HEK293 (cell line): ENCODE measurements around the gene SHOC2.

Experiments used
- CTCF ChIA-PET: fragments of 350-600 bp; formaldehyde crosslinking; extraction: SDS; loops from one replicate; lab custom pipeline; 2021; ENCODE audit warnings: antibody characterized with exemption; lab: Yijun Ruan, JAX
- POLR2A ChIA-PET: fragments of 300-600 bp; formaldehyde crosslinking; extraction: SDS; loops from one replicate; lab custom pipeline; 2020; ENCODE audit warnings: antibody characterized with exemption, inconsistent platforms; lab: Yijun Ruan, JAX
- H3K27ac ChIP-seq: fragments of 200-500 bp; sonication (Bioruptor generic); 2 replicates; pipeline ENCODE4 v1.5.1; 2014; ENCODE audit warnings: low read depth, low read length, control low read depth, inconsistent platforms; ENCODE audit errors: extremely low read depth
- H3K36me3 ChIP-seq, 2 experiments: fragments of 200-500 bp in 1 of 2; sonication (Bioruptor generic) in 1 of 2; 1 replicate in 1 of 2; 2 replicates in 1 of 2; pipeline ENCODE4 v1.5.1; 2014 to 2017; ENCODE audit warnings: inconsistent platforms in 2 of 2, low read length in 2 of 2; ENCODE audit not compliant: control insufficient read depth in 2 of 2, insufficient read depth in 1 of 2
- H3K4me1 ChIP-seq: fragments of 200-500 bp; sonication (Bioruptor generic); 2 replicates; pipeline ENCODE4 v1.5.1; 2014; ENCODE audit warnings: mild to moderate bottlenecking, low read length, inconsistent platforms; ENCODE audit not compliant: control insufficient read depth, insufficient read depth
- H3K4me3 ChIP-seq: 2 replicates; pipeline ENCODE4 v1.5.1; 2011; ENCODE audit warnings: low read depth, mild to moderate bottlenecking, control low read depth, low read length, moderate library complexity
- H3K9me3 ChIP-seq: fragments of 200-500 bp; sonication (Bioruptor generic); 2 replicates; pipeline ENCODE4 v1.5.1; 2014; ENCODE audit warnings: low read depth, low read length, inconsistent platforms; ENCODE audit not compliant: control insufficient read depth, insufficient read depth
- KLF9 ChIP-seq: fragments of 450-650 bp; formaldehyde crosslinking; IDR thresholded peaks from 2 replicates; pipeline ENCODE4 v1.5.1; 2016; ENCODE audit warnings: missing biosample characterization, missing genetic modification characterization, low read depth
- ZBTB20 ChIP-seq: fragments of 450-650 bp; formaldehyde crosslinking; IDR thresholded peaks from 2 replicates; pipeline ENCODE4 v1.5.1; 2016; ENCODE audit warnings: missing biosample characterization, missing genetic modification characterization
- ZFHX2 ChIP-seq: fragments of 450-650 bp; formaldehyde crosslinking; conservative IDR thresholded peaks from 2 replicates; pipeline ENCODE4 v1.5.1; 2016; ENCODE audit warnings: missing biosample characterization, missing genetic modification characterization
- ZNF2 ChIP-seq: fragments of 450-650 bp; formaldehyde crosslinking; IDR thresholded peaks from 2 replicates; pipeline ENCODE4 v1.5.1; 2016; ENCODE audit warnings: missing biosample characterization, missing genetic modification characterization
- ZNF292 ChIP-seq: fragments of 450-650 bp; formaldehyde crosslinking; IDR thresholded peaks from 2 replicates; pipeline ENCODE4 v1.5.1; 2016; ENCODE audit warnings: low read depth, missing biosample characterization, missing genetic modification characterization, borderline replicate concordance
- ZNF549 ChIP-seq: fragments of 450-650 bp; IDR thresholded peaks from 2 replicates; pipeline ENCODE4 v1.5.1; 2018; ENCODE audit warnings: missing biosample characterization, missing genetic modification characterization, mild to moderate bottlenecking, inconsistent platforms, moderate library complexity
- ZNF561 ChIP-seq: fragments of 450-650 bp; IDR thresholded peaks from 2 replicates; pipeline ENCODE4 v1.5.1; 2018; ENCODE audit warnings: missing biosample characterization, missing genetic modification characterization, borderline replicate concordance
- ZNF626 ChIP-seq: fragments of 450-650 bp; sonication (Bioruptor Pico); formaldehyde crosslinking; IDR thresholded peaks from 2 replicates; pipeline ENCODE4 v1.5.1; 2018; ENCODE audit warnings: missing biosample characterization, missing genetic modification characterization, inconsistent platforms
- ZSCAN30 ChIP-seq: fragments of 450-650 bp; IDR thresholded peaks from 2 replicates; pipeline ENCODE4 v1.5.1; 2018; ENCODE audit warnings: missing biosample characterization, mild to moderate bottlenecking, missing genetic modification characterization, moderate library complexity
- TF ChIP-seq, protein P1 (sequence below): fragments of 450-650 bp; formaldehyde crosslinking; IDR thresholded peaks from 2 replicates; pipeline ENCODE4 v1.5.1; 2016; ENCODE audit warnings: missing biosample characterization, missing genetic modification characterization
- TF ChIP-seq, protein P2 (sequence below): fragments of 450-650 bp; formaldehyde crosslinking; conservative IDR thresholded peaks from 2 replicates; pipeline ENCODE4 v1.5.1; 2016; ENCODE audit warnings: low read depth, missing biosample characterization, missing genetic modification characterization
- TF ChIP-seq, protein P3 (sequence below): fragments of 450-650 bp; formaldehyde crosslinking; optimal IDR thresholded peaks from 2 replicates; pipeline ENCODE3; 2016; ENCODE audit warnings: missing biosample characterization, mild to moderate bottlenecking, missing genetic modification characterization
- TF ChIP-seq, protein P4 (sequence below): fragments of 450-650 bp; formaldehyde crosslinking; IDR thresholded peaks from 2 replicates; pipeline ENCODE4 v1.5.1; 2017; ENCODE audit warnings: missing biosample characterization, missing genetic modification characterization

Gene SHOC2

DNA sequence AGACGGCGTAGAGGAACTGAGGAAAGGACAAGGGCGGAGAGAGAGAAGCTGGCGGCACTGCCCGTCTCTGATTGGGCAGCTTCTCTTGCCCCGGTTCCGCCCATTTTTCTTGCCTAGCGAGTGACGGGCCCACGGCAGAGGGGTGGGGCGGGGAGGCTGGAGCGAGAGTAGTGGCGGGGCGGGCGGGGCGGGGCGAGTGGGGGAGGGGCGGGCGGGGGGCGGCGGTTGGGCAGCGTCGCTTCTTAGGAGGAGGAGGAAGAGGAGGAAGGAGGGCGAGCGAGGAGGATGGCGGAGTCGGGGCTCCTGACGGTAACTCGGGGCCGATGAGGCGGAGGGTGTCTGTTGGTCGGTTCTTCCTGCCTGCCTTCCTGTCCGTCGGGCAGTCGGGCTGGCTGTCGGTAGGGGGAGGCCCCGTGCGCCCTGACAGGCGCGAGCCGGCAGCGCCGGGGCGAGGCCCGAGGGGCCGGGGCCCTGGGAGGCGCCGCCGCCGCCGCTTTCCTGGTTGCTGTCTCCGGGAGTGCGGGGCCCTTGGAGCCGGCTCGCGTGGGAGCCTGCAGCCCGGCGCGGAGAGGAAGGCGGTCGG is at the start of gene SHOC2 (continued):
- TF ChIP-seq, protein P1, sequence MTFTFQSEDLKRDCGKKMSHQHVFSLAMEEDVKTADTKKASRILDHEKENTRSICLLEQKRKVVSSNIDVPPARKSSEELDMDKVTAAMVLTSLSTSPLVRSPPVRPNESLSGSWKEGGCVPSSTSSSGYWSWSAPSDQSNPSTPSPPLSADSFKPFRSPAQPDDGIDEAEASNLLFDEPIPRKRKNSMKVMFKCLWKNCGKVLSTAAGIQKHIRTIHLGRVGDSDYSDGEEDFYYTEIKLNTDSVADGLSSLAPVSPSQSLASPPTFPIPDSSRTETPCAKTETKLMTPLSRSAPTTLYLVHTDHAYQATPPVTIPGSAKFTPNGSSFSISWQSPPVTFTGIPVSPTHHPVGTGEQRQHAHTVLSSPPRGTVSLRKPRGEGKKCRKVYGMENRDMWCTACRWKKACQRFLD (tag by site-specific recombination) = no peak
- TF ChIP-seq ZNF626 (tag by site-specific recombination) (no peak), ZFHX2 (tag by site-specific recombination) (peak; percentile 32; the same call in 1 of the 2 replicates), KLF9 (tag by site-specific recombination) (0 out of 2 replicates have a peak, but pooled peaks have one; percentile 55), ZNF2 (tag by site-specific recombination) (no peak), ZSCAN30 (tag by site-specific recombination) (peak; percentile 88), ZNF549 (tag by site-specific recombination) (no peak), ZNF292 (tag by site-specific recombination) (no peak), ZNF561 (peak; percentile 15; the same call in 1 of the 2 replicates)
- TF ChIP-seq, protein P2, sequence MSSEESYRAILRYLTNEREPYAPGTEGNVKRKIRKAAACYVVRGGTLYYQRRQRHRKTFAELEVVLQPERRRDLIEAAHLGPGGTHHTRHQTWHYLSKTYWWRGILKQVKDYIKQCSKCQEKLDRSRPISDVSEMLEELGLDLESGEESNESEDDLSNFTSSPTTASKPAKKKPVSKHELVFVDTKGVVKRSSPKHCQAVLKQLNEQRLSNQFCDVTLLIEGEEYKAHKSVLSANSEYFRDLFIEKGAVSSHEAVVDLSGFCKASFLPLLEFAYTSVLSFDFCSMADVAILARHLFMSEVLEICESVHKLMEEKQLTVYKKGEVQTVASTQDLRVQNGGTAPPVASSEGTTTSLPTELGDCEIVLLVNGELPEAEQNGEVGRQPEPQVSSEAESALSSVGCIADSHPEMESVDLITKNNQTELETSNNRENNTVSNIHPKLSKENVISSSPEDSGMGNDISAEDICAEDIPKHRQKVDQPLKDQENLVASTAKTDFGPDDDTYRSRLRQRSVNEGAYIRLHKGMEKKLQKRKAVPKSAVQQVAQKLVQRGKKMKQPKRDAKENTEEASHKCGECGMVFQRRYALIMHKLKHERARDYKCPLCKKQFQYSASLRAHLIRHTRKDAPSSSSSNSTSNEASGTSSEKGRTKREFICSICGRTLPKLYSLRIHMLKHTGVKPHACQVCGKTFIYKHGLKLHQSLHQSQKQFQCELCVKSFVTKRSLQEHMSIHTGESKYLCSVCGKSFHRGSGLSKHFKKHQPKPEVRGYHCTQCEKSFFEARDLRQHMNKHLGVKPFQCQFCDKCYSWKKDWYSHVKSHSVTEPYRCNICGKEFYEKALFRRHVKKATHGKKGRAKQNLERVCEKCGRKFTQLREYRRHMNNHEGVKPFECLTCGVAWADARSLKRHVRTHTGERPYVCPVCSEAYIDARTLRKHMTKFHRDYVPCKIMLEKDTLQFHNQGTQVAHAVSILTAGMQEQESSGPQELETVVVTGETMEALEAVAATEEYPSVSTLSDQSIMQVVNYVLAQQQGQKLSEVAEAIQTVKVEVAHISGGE (tag by site-specific recombination) = no peak
- TF ChIP-seq, protein P3, sequence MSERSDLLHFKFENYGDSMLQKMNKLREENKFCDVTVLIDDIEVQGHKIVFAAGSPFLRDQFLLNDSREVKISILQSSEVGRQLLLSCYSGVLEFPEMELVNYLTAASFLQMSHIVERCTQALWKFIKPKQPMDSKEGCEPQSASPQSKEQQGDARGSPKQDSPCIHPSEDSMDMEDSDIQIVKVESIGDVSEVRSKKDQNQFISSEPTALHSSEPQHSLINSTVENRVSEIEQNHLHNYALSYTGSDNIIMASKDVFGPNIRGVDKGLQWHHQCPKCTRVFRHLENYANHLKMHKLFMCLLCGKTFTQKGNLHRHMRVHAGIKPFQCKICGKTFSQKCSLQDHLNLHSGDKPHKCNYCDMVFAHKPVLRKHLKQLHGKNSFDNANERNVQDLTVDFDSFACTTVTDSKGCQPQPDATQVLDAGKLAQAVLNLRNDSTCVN (tag by site-specific recombination) = peak; percentile 34
- TF ChIP-seq, all 188 proteins: peak for 19

DNA sequence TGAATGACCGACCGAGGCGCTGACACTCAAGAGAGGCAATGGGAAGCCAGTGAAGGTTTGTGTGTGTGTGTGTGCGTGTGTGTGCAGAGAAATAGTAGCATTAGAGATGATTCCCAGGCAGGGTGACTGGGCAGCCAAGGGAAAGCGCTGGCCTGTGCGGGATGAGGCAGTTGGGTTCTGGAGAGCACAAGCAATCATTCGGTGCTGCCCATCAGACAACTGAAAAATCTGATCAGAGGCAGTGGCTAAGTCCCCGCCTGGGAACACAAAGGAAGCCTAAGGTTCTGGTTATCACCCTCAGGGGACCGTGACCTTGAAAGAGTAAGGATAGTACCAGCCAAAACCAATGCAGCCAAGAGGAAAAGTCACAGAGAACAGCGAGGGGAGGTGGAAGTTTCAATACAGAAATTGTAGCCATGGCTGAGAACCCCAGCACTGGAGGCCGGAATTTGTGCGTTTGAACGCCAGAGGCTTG is 48.5 kb upstream of the SHOC2 start:
- peak overlapping the region; percentile 84; the same call in 1 of the 2 replicates for H3K27ac ChIP-seq
- ChIA-PET POLR2A (interaction anchor here (1.2 to 1.3 kb wide), 5 partner anchors 13 to 68 kb away, joined by 3 to 26 read pairs (median 12); partner anchors contain the start of genes BBIP1 and SHOC2), CTCF (interaction anchor here (0.7 kb wide), 1 partner anchor 33 kb away, joined by 3 read pairs; no protein-coding TSS in a partner anchor)
- no peaks in the 10 kb centered on the region for H3K9me3 ChIP-seq
- peaks cover under 1 to 3% of the 10 kb centered on the region in 2 experiments; a peak in 2 of 3 replicates for H3K36me3 ChIP-seq
- TF ChIP-seq ZBTB20 = no peak
- TF ChIP-seq, protein P4, sequence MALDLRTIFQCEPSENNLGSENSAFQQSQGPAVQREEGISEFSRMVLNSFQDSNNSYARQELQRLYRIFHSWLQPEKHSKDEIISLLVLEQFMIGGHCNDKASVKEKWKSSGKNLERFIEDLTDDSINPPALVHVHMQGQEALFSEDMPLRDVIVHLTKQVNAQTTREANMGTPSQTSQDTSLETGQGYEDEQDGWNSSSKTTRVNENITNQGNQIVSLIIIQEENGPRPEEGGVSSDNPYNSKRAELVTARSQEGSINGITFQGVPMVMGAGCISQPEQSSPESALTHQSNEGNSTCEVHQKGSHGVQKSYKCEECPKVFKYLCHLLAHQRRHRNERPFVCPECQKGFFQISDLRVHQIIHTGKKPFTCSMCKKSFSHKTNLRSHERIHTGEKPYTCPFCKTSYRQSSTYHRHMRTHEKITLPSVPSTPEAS (tag by site-specific recombination) = peak; percentile 76
- H3K4me1 ChIP-seq = peaks cover 17% of the 10 kb centered on the region
- no peak overlapping the region for H3K4me3 ChIP-seq
